ENCODE measurements around the gene CYP4F3. TPM values are rescaled to one million over a fixed set of nuclear protein-coding genes. Genes with fewer than 3 reads are reported as not detected.

CYP4F3 gene
- total and polyA plus RNA-seq, 2 of the 13 experiments (the other 11 are each of a cell fraction or from before 2014, with no cell fraction given) = 17.8 to 22.8 TPM

DNA sequence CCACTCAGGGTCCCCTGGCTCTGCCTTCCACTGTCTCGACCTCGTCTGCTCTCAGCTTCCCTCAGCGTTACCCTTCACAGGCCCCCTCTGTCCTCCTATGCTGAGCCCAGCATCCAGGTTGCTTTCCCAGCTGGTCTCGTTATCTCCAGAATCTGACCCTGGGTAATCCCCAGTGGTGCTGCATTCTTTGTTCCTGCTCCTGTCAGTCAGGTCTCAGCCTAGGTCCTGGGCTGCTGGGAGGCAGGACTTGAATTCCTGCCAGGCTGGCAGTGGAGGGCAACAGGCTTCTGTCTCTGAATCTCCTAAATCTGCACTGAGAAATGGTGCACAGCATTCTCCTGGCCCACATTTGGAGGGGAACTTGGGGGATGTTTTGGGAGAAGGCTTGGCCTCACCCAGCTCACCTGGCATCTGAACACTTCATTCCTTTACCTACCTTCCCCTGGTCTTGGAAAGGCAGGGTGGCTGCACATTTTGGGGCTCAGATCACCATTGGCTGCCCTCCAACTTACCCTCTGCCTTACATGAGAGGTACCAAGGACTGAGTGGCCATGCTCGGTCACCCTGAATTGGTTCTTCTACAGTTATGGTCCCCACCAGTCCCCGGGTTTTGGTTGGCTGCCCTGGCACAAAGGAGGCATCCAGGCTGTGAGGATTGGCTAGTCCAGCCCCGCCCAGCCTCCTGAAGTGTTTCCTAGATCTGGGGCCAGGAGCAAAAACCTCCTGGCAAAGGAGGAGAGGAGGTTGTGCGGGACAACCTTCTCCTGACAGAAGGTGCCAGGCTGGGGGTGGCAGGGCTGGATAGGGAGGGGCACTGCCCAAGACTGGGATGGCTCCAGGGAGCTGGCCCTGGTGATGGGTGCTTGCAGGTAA, 26.0 kb upstream of the CYP4F3 start, which contains the start of gene CYP4F8:
CYP4F8 (plus strand) TSS at position 712 of the 873 bp plus-strand sequence. CDS start 399 bp downstream, outside the sequence.
- no peaks in the 10 kb centered on the region for H3K4me1 ChIP-seq (ENCODE audit: insufficient read depth, low read length)
- H3K4me2 ChIP-seq (ENCODE audit: low read depth, low read length) = no peak within 1 kb of the TSS
- H4K20me1 ChIP-seq (ENCODE audit: insufficient read depth, low read length) = no peaks in the 10 kb centered on the region
- H3K27ac ChIP-seq (ENCODE audit: extremely low read length, insufficient read depth, low read length) = no peak within 1 kb of the TSS
- DNase-seq (ENCODE audit: low spot score) = no peak
- H3K79me2 ChIP-seq (ENCODE audit: insufficient read depth, low read length) = no peaks in the 10 kb centered on the region
- H3K9me3 ChIP-seq (ENCODE audit: low read length) = no peaks in the 10 kb centered on the region
- no TSS peak for BruUV-seq (replicated peaks)
- H3K9ac ChIP-seq (ENCODE audit: insufficient read depth, low read depth, low read length) = no peak within 1 kb of the TSS
- ChIA-PET POLR2A (no interaction called here), CTCF (ENCODE audit: low intra/inter-chr PET ratio, low total read pairs) (no interaction called here)
- FAIRE-seq = no peak
- no peak; the same call in 1 of the 3 replicates for ATAC-seq
- in situ Hi-C loops (cut with HindIII; ENCODE audit: extremely low pct_ligation_motif_present, low pct_unique_long_range_greater_than_20kb) (no loop called here), intact Hi-C loops (cut with micrococcal nuclease; ENCODE audit: unreplicated experiment) (no loop called here)
- no peak within 1 kb of the TSS for H2AFZ ChIP-seq (ENCODE audit: low read length)
- no peaks in the 10 kb centered on the region for H3K36me3 ChIP-seq (replicated peaks in 1 of 2; ENCODE audit: control insufficient read depth in 1 of 2, insufficient read depth in 2 of 2, low read length in 2 of 2)
- H3K27me3 ChIP-seq (ENCODE audit: control insufficient read depth in 1 of 2, insufficient read depth in 2 of 2, low read length in 2 of 2) = no peaks in the 10 kb centered on the region; a peak in 1 of 5 replicates
- no peak within 1 kb of the TSS for H3K4me3 ChIP-seq (replicated peaks in 1 of 3; ENCODE audit: insufficient read depth in 1 of 3, low read depth in 2 of 3, low read length in 3 of 3)
- WGBS (ENCODE audit: low lambda C conversion rate) = 10% methylated on average over 5 of the region's 8 CpGs
- TF ChIP-seq NCOA1 (CRISPR knock-in tag; IDR thresholded peaks at IDR 0.05) (no peak), MAFF (IDR thresholded peaks at IDR 0.05; ENCODE audit: low read depth, low read length) (peak; percentile 61), SOX13 (IDR thresholded peaks at IDR 0.05) (no peak), SOX13 (CRISPR knock-in tag; conservative IDR thresholded peaks at IDR 0.05 in 1 of 2, IDR thresholded peaks at IDR 0.05 in 1 of 2) (0 out of 4 replicates have a peak, but pooled peaks of 1 of the 2 experiments have one; percentile 12), ZBTB38 (CRISPR knock-in tag; IDR thresholded peaks at IDR 0.05) (no peak), RBAK (CRISPR knock-in tag; IDR thresholded peaks at IDR 0.05) (no peak), PHF8 (CRISPR knock-in tag; IDR thresholded peaks at IDR 0.05) (no peak), PITX1 (CRISPR knock-in tag; IDR thresholded peaks at IDR 0.05) (0 out of 2 replicates have a peak, but pooled peaks have one; percentile 52), NR2F1 (CRISPR knock-in tag; IDR thresholded peaks at IDR 0.05) (0 out of 4 replicates have a peak, but pooled peaks of 1 of the 2 experiments have one; percentile 9), NR2F6 (IDR thresholded peaks at IDR 0.05) (peak; percentile 55), NR2F6 (CRISPR knock-in tag; IDR thresholded peaks at IDR 0.05) (peak; percentile 23; the same call in 1 of the 2 replicates)
- TF ChIP-seq, protein P1, sequence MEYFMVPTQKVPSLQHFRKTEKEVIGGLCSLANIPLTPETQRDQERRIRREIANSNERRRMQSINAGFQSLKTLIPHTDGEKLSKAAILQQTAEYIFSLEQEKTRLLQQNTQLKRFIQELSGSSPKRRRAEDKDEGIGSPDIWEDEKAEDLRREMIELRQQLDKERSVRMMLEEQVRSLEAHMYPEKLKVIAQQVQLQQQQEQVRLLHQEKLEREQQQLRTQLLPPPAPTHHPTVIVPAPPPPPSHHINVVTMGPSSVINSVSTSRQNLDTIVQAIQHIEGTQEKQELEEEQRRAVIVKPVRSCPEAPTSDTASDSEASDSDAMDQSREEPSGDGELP (IDR thresholded peaks at IDR 0.05; ENCODE audit: borderline replicate concordance, low read depth) = peak; percentile 80; the same call in 1 of the 2 replicates
- TF ChIP-seq, protein P2, sequence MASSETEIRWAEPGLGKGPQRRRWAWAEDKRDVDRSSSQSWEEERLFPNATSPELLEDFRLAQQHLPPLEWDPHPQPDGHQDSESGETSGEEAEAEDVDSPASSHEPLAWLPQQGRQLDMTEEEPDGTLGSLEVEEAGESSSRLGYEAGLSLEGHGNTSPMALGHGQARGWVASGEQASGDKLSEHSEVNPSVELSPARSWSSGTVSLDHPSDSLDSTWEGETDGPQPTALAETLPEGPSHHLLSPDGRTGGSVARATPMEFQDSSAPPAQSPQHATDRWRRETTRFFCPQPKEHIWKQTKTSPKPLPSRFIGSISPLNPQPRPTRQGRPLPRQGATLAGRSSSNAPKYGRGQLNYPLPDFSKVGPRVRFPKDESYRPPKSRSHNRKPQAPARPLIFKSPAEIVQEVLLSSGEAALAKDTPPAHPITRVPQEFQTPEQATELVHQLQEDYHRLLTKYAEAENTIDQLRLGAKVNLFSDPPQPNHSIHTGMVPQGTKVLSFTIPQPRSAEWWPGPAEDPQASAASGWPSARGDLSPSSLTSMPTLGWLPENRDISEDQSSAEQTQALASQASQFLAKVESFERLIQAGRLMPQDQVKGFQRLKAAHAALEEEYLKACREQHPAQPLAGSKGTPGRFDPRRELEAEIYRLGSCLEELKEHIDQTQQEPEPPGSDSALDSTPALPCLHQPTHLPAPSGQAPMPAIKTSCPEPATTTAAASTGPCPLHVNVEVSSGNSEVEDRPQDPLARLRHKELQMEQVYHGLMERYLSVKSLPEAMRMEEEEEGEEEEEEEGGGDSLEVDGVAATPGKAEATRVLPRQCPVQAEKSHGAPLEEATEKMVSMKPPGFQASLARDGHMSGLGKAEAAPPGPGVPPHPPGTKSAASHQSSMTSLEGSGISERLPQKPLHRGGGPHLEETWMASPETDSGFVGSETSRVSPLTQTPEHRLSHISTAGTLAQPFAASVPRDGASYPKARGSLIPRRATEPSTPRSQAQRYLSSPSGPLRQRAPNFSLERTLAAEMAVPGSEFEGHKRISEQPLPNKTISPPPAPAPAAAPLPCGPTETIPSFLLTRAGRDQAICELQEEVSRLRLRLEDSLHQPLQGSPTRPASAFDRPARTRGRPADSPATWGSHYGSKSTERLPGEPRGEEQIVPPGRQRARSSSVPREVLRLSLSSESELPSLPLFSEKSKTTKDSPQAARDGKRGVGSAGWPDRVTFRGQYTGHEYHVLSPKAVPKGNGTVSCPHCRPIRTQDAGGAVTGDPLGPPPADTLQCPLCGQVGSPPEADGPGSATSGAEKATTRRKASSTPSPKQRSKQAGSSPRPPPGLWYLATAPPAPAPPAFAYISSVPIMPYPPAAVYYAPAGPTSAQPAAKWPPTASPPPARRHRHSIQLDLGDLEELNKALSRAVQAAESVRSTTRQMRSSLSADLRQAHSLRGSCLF (CRISPR knock-in tag; IDR thresholded peaks at IDR 0.05; ENCODE audit: borderline replicate concordance) = no peak
- TF ChIP-seq, protein P3, sequence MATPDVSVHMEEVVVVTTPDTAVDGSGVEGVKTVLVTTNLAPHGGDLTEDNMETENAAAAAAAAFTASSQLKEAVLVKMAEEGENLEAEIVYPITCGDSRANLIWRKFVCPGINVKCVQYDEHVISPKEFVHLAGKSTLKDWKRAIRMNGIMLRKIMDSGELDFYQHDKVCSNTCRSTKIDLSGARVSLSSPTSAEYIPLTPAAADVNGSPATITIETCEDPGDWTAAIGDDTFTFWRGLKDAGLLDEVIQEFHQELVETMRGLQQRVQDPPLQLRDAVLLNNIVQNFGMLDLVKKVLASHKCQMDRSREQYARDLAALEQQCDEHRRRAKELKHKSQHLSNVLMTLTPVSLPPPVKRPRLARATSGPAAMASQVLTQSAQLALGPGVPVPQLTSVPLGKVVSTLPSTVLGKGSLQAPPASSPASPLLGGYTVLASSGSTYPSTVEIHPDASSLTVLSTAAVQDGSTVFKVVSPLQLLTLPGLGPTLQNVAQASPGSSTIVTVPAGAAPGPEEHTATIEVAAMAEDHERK (CRISPR knock-in tag; IDR thresholded peaks at IDR 0.05; ENCODE audit: low read depth) = no peak
- TF ChIP-seq, protein P4, sequence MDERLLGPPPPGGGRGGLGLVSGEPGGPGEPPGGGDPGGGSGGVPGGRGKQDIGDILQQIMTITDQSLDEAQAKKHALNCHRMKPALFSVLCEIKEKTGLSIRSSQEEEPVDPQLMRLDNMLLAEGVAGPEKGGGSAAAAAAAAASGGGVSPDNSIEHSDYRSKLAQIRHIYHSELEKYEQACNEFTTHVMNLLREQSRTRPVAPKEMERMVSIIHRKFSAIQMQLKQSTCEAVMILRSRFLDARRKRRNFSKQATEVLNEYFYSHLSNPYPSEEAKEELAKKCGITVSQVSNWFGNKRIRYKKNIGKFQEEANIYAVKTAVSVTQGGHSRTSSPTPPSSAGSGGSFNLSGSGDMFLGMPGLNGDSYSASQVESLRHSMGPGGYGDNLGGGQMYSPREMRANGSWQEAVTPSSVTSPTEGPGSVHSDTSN (CRISPR knock-in tag; IDR thresholded peaks at IDR 0.05) = peak; percentile 54; the same call in 1 of the 2 replicates

All from HepG2 (cell line).